Body of pancreas (tissue), 4 donors: ENCODE results near the gene ZDHHC3. TPM values are rescaled to one million over a fixed set of nuclear protein-coding genes. Genes with fewer than 3 reads are reported as not detected.

ENCODE experiments used
- ATAC-seq: fragments of 150-250 bp; one replicate; pipeline ENCODE4 v1.9.1; 2016
- DNase-seq, 4 donors: peaks; one replicate each; pipeline ENCODE4 v3.0.0-alpha.2; 2019
- H3K27ac ChIP-seq, 4 donors: fragments of 200-600 bp; sonication (generic); 1 replicate in 3 of 4; 2 replicates in 1 of 4; pipeline versions ENCODE4 v1.5.1 to v1.6.1; 2016 to 2019; ENCODE audit warnings: mild to moderate bottlenecking in 1 of 4, mixed read lengths in 1 of 4, moderate library complexity in 1 of 4
- H3K27me3 ChIP-seq, 2 donors: fragments of 200-600 bp; sonication (generic); one replicate each; pipeline ENCODE4 v1.6.0; 2016; ENCODE audit warnings: mild to moderate bottlenecking in 1 of 2
- H3K36me3 ChIP-seq, 2 donors: fragments of 200-600 bp; sonication (generic); replicated peaks in 1 of 2; 2 replicates each; pipeline ENCODE4 v1.5.1; 2016; ENCODE audit warnings: low read depth in 2 of 2; ENCODE audit not compliant: insufficient read depth in 1 of 2
- H3K4me1 ChIP-seq: fragments of 200-600 bp; sonication (generic); one replicate; pipeline ENCODE4 v1.6.0; 2016
- H3K4me3 ChIP-seq, 2 donors: fragments of 200-600 bp; sonication (generic); 1 replicate in 1 of 2; 2 replicates in 1 of 2; pipeline ENCODE4 v1.5.1; 2016 to 2019
- H3K9me3 ChIP-seq, 3 donors: fragments of 200-600 bp; sonication (generic); 1 replicate in 2 of 3; 2 replicates in 1 of 3; pipeline ENCODE4 v1.5.1; 2016
- CTCF ChIP-seq, 7 experiments: fragments of 450-650 bp in 4 of 7; fragments of 200-600 bp in 3 of 7; sonication (generic) in 3 of 7; IDR thresholded peaks; one replicate each; pipeline ENCODE4 v1.5.1; 2016 to 2019; ENCODE audit warnings: antibody characterized with exemption in 7 of 7
- POLR2A ChIP-seq, 3 donors: fragments of 450-650 bp; IDR thresholded peaks; one replicate each; pipeline ENCODE4 v1.6.1; 2016; ENCODE audit warnings: antibody characterized with exemption in 3 of 3, mild to moderate bottlenecking in 2 of 3
- WGBS, 2 donors: methylation state at CpG; one replicate each; pipeline ENCODE4 v1.1.5; 2017; 5-methylcytosine and 5-hydroxymethylcytosine counted together
- intact Hi-C: fragments of 100-400 bp; cut with DNase I; formaldehyde crosslinking; loops from one replicate; pipeline ENCODE4 v1.15.1; 2023
- total RNA-seq, 2 donors: library from RNA; depleted of rRNA; stranded (reverse); fragments of >200 nt; gene quantifications; one replicate each; pipeline ENCODE4 v1.1.0, GENCODE V29; 2016

ZDHHC3 gene
- total RNA-seq, 2 donors from 2014 or later: 32.2 to 32.3 TPM

GRCh38 chr3:44982817-44983216 is 6.8 kb upstream of the ZDHHC3 start:
- Histone ChIP-seq H3K36me3 (no peaks in the 10 kb centered on the region), H3K4me3 (no peak overlapping the region), H3K27me3 (no peaks in the 10 kb centered on the region), H3K27ac (peak overlapping the region in 3 of 4 donors; percentile 30 to 68 (median 55)), H3K9me3 (no peaks in the 10 kb centered on the region), H3K4me1 (peaks cover 38% of the 10 kb centered on the region)
- TF ChIP-seq CTCF (IDR thresholded peaks at IDR 0.05): no peak
- TF ChIP-seq POLR2A (IDR thresholded peaks at IDR 0.05): no peak
- intact Hi-C loops: no loop called here
- WGBS, 2 donors: 68 to 83% methylated on average over 3 of the region's 3 CpGs
- ATAC-seq (no peak), DNase-seq (no peak)

DNA sequence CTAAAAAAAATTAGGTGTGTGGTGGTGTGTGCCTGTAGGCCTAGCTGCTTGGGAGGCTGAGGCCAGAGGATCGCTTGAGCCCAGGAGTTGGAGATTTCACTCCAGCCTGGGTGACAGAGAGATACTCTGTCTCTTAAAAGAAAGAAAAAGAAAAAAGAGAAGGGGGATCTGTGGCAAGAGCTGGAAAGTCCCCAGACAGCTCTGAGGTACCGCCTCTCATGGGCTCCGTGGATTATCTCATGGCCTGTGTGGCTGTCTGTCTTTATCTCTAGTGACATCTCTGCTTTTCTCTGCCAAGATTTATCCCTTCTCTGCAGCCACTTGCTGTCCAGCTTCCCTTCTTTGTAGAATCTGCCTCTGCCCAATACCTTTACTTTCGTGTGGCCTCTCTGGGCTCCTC is 5.8 kb upstream of the ZDHHC3 start:
- Histone ChIP-seq H3K27me3 (no peaks in the 10 kb centered on the region), H3K36me3 (no peaks in the 10 kb centered on the region), H3K4me3 (no peak overlapping the region), H3K4me1 (peaks cover 48% of the 10 kb centered on the region), H3K27ac (no peak overlapping the region), H3K9me3 (no peaks in the 10 kb centered on the region)
- no peak for TF ChIP-seq CTCF (IDR thresholded peaks at IDR 0.05)
- TF ChIP-seq POLR2A (IDR thresholded peaks at IDR 0.05): no peak
- DNase-seq (no peak), ATAC-seq (no peak)
- intact Hi-C loops: no loop called here
- 80 to 84% methylated on average over 4 of the region's 4 CpGs for WGBS, 2 donors

- H3K4me1 ChIP-seq: peaks cover 49% of the 10 kb centered on the region
- ATAC-seq: no peak
These were observed 5.2 kb upstream of the ZDHHC3 start for GRCh38 chr3:44981220-44981619.

GRCh38 chr3:44974416-44974815 is 1.6 kb downstream of the ZDHHC3 start:
- no peak for ATAC-seq
- intact Hi-C loops: no loop called here
- Histone ChIP-seq H3K4me3 (no peak overlapping the region), H3K9me3 (no peaks in the 10 kb centered on the region), H3K27me3 (no peaks in the 10 kb centered on the region), H3K4me1 (peaks cover 28% of the 10 kb centered on the region), H3K27ac (no peak overlapping the region), H3K36me3 (no peaks in the 10 kb centered on the region)
- DNase-seq: no peak
- no peak for TF ChIP-seq CTCF (IDR thresholded peaks at IDR 0.05)
- no peak for TF ChIP-seq POLR2A (IDR thresholded peaks at IDR 0.05)
- WGBS, 2 donors: 31 to 49% methylated on average over 2 to 4 of the region's 4 CpGs

More at GRCh38 chr3:44981220-44981619, 5.2 kb upstream of the ZDHHC3 start:
- no peaks in the 10 kb centered on the region for H3K36me3 ChIP-seq
- no peaks in the 10 kb centered on the region for H3K9me3 ChIP-seq
- intact Hi-C loops: no loop called here
- TF ChIP-seq POLR2A (IDR thresholded peaks at IDR 0.05) (no peak), CTCF (IDR thresholded peaks at IDR 0.05) (no peak)
- H3K27ac ChIP-seq: no peak overlapping the region
- no peak overlapping the region for H3K4me3 ChIP-seq
- WGBS, 2 donors: 42 to 67% methylated on average over 1 of the region's 1 CpG
- no peak for DNase-seq
- no peaks in the 10 kb centered on the region for H3K27me3 ChIP-seq

DNA sequence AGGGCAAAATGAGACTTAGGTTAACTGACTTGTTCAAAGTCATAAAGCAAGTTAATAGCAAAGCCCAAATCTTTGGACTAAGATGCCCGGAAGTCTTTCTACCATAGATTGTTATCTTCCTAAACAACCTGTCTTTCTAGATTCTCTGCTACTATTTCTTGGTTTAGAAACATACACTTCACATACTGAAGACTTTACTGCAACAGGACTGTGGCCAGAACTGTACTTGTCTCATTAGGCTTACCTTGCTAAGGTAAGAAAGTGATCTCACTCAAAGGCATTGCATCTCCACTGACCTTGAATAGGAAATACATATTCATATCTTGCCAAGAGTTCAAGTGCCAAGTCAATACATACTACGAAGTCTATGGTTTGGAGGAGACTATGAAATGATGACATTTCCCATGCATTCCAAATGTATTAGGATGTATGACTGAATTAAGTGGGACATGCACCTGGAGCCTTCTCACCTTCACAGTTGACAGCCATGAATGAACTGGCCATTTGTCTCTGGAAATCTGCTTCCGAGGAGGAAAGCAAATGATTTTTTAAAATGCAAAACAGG is 5.0 kb downstream of the ZDHHC3 start:
- DNase-seq (no peak), ATAC-seq (no peak)
- intact Hi-C loops: no loop called here
- H3K4me1 ChIP-seq: peaks cover 15% of the 10 kb centered on the region
- no peak overlapping the region for H3K4me3 ChIP-seq
- H3K27me3 ChIP-seq: no peaks in the 10 kb centered on the region
- H3K27ac ChIP-seq: no peak overlapping the region
- WGBS, 2 donors: 54 to 56% methylated on average over 3 of the region's 3 CpGs
- no peaks in the 10 kb centered on the region for H3K36me3 ChIP-seq
- H3K9me3 ChIP-seq: no peaks in the 10 kb centered on the region
- no peak for TF ChIP-seq CTCF (IDR thresholded peaks at IDR 0.05)
- no peak for TF ChIP-seq POLR2A (IDR thresholded peaks at IDR 0.05)
